ENCODE data around the gene OR11H12.
"Not testable (repeated sequence)": the region's sequence is repeated elsewhere in the genome, so short reads cannot be mapped to it uniquely, and the experiment has no call there.

DNA sequence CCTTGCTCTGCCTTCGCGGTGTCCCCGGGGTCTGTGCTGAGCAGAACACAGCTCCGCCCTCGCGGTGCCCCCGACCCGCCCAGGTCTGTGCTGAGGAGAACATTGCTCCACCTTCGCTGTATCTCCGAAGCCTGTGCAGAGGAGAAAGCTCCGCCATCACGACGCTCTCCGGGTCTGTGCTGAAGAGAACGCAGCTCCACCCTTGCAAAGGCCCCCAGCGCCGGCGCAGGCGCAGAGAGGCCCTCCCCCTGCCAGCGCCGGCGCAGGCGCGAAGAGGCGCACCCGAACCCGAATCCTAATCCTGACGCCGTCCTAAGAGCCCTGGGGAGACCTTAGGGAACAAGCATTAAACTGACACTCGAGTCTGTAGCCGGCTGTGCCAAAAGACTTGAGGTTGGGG, 18.0 kb upstream of the OR11H12 start:
- not testable (repeated sequence) for TF ChIP-seq POLR2AphosphoS5, CTCF (IDR thresholded peaks at IDR 0.05)
